GM18498 (cell line): Measurements from ENCODE around the gene ZNF878.
A peak's percentile ranks its signal among the peaks of the same experiment; 100 is the strongest.

Source experiments
- ATAC-seq: cut with Tn5 transposase; IDR thresholded peaks from one replicate; pipeline ENCODE4 v1.9.1; 2021; ENCODE audit warnings: mild to moderate bottlenecking, moderate library complexity; ENCODE audit not compliant: unreplicated experiment

ZNF878 gene

GRCh38 chr19:12035220-12036172, 17.3 kb downstream of the ZNF878 start, which contains the start of gene ZNF433:
Gene ZNF433 (minus strand): TSS chr19:12035679. CDS start chr19:12035539, 140 bp downstream.
- peak; percentile 94 for ATAC-seq

- ATAC-seq = no peak
Observed at GRCh38 chr19:12034620-12035019, 18.1 kb downstream of the ZNF878 start.

- no peak for ATAC-seq
Observed at GRCh38 chr19:12034198-12034597, 18.6 kb downstream of the ZNF878 start.

DNA sequence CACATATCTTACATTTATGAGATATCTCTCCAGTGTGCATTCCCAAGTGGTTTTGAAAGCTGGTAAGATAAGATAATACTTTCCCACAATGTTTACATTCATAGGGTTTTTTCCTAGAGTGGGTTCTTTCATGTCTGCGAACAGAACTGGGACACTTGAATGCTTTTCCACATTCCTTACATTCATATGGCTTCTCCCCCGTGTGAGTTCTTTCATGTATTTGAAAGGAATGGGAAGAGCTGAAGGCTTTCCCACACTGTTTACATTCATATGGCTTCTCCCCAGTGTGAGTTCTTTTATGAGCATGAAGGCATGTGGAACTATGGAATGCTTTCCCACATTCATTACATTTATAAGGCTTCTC, 37.0 kb downstream of the ZNF878 start:
- ATAC-seq = no peak

- no peak for ATAC-seq
Observed at GRCh38 chr19:12015015-12015752, 37.6 kb downstream of the ZNF878 start.

- peak; percentile 54 for ATAC-seq
Observed at GRCh38 chr19:12000152-12000981, 52.4 kb downstream of the ZNF878 start.

DNA sequence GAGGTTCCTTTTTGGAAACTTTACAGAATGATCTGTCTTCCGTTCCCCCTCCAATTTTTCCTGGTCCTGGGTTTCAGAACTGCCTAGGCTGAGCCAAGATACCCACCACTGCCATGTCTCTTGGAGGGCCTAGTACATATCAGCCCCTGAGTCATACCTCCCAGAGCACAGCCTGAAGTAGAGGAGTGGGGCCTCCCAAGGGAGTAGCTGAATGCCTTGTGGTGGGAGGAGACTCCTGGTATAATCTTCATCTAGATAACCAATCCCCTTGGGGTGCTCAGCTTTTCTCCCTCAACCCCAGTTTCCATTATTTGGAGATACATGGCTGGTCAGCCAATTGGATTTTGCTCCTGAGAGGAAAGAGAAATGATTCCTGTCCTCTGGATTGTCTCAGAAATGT, 57.6 kb downstream of the ZNF878 start:
- no peak for ATAC-seq
